ENCODE results near the gene MX2.

The MX2 gene

GRCh38 chr21:41378849-41379248 is 17.0 kb downstream of the MX2 start:
- H3K4me3 ChIP-seq (ENCODE audit: low read depth, low read length): no peak overlapping the region

- H3K4me3 ChIP-seq (ENCODE audit: low read depth, low read length): no peak overlapping the region
Measured at GRCh38 chr21:41379901-41380300, 18.1 kb downstream of the MX2 start.

- H3K4me3 ChIP-seq (ENCODE audit: low read depth, low read length): no peak overlapping the region
Measured at GRCh38 chr21:41381731-41382130, 19.9 kb downstream of the MX2 start.

GRCh38 chr21:41387042-41387819 is 25.4 kb downstream of the MX2 start:
- H3K4me3 ChIP-seq (ENCODE audit: low read depth, low read length): no peak overlapping the region

GRCh38 chr21:41387824-41388223 is 26.0 kb downstream of the MX2 start:
- H3K4me3 ChIP-seq (ENCODE audit: low read depth, low read length): no peak overlapping the region

- no peak overlapping the region for H3K4me3 ChIP-seq (ENCODE audit: low read depth, low read length)
Measured at GRCh38 chr21:41388259-41388658, 26.4 kb downstream of the MX2 start.

- H3K4me3 ChIP-seq (ENCODE audit: low read depth, low read length): no peak overlapping the region
Measured at GRCh38 chr21:41390043-41390639, 28.3 kb downstream of the MX2 start.

GRCh38 chr21:41393876-41394465 is 32.1 kb downstream of the MX2 start:
- no peak overlapping the region for H3K4me3 ChIP-seq (ENCODE audit: low read depth, low read length)

- no peak overlapping the region for H3K4me3 ChIP-seq (ENCODE audit: low read depth, low read length)
Measured at GRCh38 chr21:41396558-41397075, 34.8 kb downstream of the MX2 start.

GRCh38 chr21:41397471-41397891 is 35.7 kb downstream of the MX2 start:
- no peak overlapping the region for H3K4me3 ChIP-seq (ENCODE audit: low read depth, low read length)

GRCh38 chr21:41398251-41398650 is 36.4 kb downstream of the MX2 start:
- H3K4me3 ChIP-seq (ENCODE audit: low read depth, low read length): no peak overlapping the region

GRCh38 chr21:41398831-41399230 is 37.0 kb downstream of the MX2 start:
- H3K4me3 ChIP-seq (ENCODE audit: low read depth, low read length): no peak overlapping the region

- H3K4me3 ChIP-seq (ENCODE audit: low read depth, low read length): no peak overlapping the region
Measured at GRCh38 chr21:41399246-41399800, 37.5 kb downstream of the MX2 start.

- H3K4me3 ChIP-seq (ENCODE audit: low read depth, low read length): no peak overlapping the region
Measured at GRCh38 chr21:41402231-41402630, 40.4 kb downstream of the MX2 start.

- H3K4me3 ChIP-seq (ENCODE audit: low read depth, low read length): no peak overlapping the region
Measured at GRCh38 chr21:41402796-41403195, 41.0 kb downstream of the MX2 start.

- H3K4me3 ChIP-seq (ENCODE audit: low read depth, low read length): no peak overlapping the region
Measured at GRCh38 chr21:41403331-41403730, 41.5 kb downstream of the MX2 start.

- H3K4me3 ChIP-seq (ENCODE audit: low read depth, low read length): no peak overlapping the region
Measured at GRCh38 chr21:41403966-41404365, 42.1 kb downstream of the MX2 start.

GRCh38 chr21:41405321-41405720 is 43.5 kb downstream of the MX2 start:
- H3K4me3 ChIP-seq (ENCODE audit: low read depth, low read length): no peak overlapping the region

GRCh38 chr21:41406340-41406739 is 44.5 kb downstream of the MX2 start:
- H3K4me3 ChIP-seq (ENCODE audit: low read depth, low read length): no peak overlapping the region

GRCh38 chr21:41407541-41408460 is 46.0 kb downstream of the MX2 start:
- no peak overlapping the region for H3K4me3 ChIP-seq (ENCODE audit: low read depth, low read length)

- no peak overlapping the region for H3K4me3 ChIP-seq (ENCODE audit: low read depth, low read length)
Measured at GRCh38 chr21:41410361-41410760, 48.5 kb downstream of the MX2 start.
